Esophagus squamous epithelium (tissue), 4 donors: Measurements from ENCODE around the gene PDZD8.

ENCODE experiments used
- POLR2A ChIP-seq, 4 donors: fragments of 450-650 bp; IDR thresholded peaks; one replicate each; pipeline ENCODE4 v1.6.1; 2017; ENCODE audit warnings: antibody characterized with exemption in 4 of 4, mild to moderate bottlenecking in 4 of 4, moderate library complexity in 3 of 4
- TF ChIP-seq, protein P1 (sequence below), 6 experiments: fragments of 450-650 bp in 4 of 6; fragments of 200-600 bp in 2 of 6; sonication (generic) in 2 of 6; IDR thresholded peaks; one replicate each; pipeline ENCODE4 v1.5.1; 2016 to 2019; ENCODE audit warnings: antibody characterized with exemption in 6 of 6, mild to moderate bottlenecking in 4 of 6, moderate library complexity in 4 of 6

DNA sequence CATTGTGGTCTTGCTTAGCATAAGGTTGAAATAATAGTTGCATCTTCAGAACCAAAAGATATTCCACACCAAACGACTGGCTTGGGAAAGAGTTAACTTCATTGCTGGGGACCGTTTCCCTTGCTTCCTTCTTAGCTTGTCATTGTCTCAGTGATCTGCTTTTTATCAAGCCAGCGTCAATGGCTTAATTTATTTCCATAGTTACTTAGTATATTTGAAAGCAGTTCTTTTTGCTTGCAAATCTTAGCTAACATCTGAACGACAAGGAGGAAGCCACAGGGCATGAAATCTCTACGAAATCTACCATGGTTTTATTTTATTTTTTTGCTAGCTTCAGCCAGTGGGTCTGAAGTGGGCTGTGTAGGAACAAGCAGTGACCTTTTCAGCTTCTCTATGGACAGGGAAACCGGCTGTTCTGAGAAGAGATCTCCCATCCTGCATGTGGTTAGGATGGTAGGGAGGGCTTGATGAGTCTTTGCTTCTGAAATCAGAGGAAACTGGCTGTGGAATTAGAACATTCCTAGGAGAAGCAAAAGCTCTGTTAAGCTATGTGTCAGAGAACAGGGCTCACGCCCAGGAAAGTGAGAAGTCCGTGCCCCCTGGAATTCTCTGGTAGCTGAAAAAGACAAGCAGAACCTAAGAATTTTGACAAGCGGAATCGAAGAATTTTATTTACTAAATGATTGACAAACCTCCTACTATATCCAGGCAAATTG is 126.3 kb downstream of the PDZD8 start:
- TF ChIP-seq, protein P1, sequence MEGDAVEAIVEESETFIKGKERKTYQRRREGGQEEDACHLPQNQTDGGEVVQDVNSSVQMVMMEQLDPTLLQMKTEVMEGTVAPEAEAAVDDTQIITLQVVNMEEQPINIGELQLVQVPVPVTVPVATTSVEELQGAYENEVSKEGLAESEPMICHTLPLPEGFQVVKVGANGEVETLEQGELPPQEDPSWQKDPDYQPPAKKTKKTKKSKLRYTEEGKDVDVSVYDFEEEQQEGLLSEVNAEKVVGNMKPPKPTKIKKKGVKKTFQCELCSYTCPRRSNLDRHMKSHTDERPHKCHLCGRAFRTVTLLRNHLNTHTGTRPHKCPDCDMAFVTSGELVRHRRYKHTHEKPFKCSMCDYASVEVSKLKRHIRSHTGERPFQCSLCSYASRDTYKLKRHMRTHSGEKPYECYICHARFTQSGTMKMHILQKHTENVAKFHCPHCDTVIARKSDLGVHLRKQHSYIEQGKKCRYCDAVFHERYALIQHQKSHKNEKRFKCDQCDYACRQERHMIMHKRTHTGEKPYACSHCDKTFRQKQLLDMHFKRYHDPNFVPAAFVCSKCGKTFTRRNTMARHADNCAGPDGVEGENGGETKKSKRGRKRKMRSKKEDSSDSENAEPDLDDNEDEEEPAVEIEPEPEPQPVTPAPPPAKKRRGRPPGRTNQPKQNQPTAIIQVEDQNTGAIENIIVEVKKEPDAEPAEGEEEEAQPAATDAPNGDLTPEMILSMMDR (IDR thresholded peaks at IDR 0.05): no peak
- no peak for TF ChIP-seq POLR2A (IDR thresholded peaks at IDR 0.05)
